A549 (cell line): ENCODE data around the gene RET. TPM values are rescaled to one million over a fixed set of nuclear protein-coding genes. Genes with fewer than 3 reads are reported as not detected.

ENCODE experiments used
- ATAC-seq, 2 experiments: fragments of 200-7000 bp in 1 of 2; fragments of >200 bp in 1 of 2; cut with Nextera tagmentation in 1 of 2; cut with Tn5 transposase in 1 of 2; 3 replicates each; pipeline versions ENCODE4 v1.8.0 to v1.9.1; 2018 to 2020; ENCODE audit warnings: mild to moderate bottlenecking in 1 of 2, moderate library complexity in 1 of 2
- CTCF ChIA-PET: fragments of 300-600 bp; sonication (Branson Sonifier 250); formaldehyde crosslinking; extraction: SDS; loops from one replicate; lab custom pipeline; 2021; ENCODE audit warnings: antibody characterized with exemption, inconsistent platforms; lab: Yijun Ruan, JAX
- POLR2A ChIA-PET: fragments of 350-600 bp; formaldehyde crosslinking; extraction: SDS; loops from one replicate; lab custom pipeline; 2021; ENCODE audit warnings: antibody characterized with exemption, inconsistent platforms; lab: Yijun Ruan, JAX
- DNase-seq, 2 experiments: peaks; one replicate each; pipeline versions ENCODE4 v3.0.0 to v3.0.0-alpha.2; 2011 to 2016; ENCODE audit warnings: low read depth in 1 of 2, low spot score in 1 of 2
- FAIRE-seq: peaks from 2 replicates; lab custom pipeline; 2011; peaks lifted over from hg19 to GRCh38; lab: Jason Lieb, UNC
- H3K27ac ChIP-seq, 2 experiments: fragments of >200 bp; sonication (Bioruptor Twin); formaldehyde crosslinking; 3 replicates each; pipeline ENCODE4 v1.5.1; 2016 to 2017
- H3K4me1 ChIP-seq: fragments of >200 bp; sonication (Bioruptor Twin); formaldehyde crosslinking; 3 replicates; pipeline ENCODE4 v1.6.1; 2016
- H3K4me2 ChIP-seq: fragments of >200 bp; sonication (Bioruptor Twin); formaldehyde crosslinking; 3 replicates; pipeline ENCODE4 v1.6.1; 2016
- H3K4me3 ChIP-seq: fragments of >200 bp; sonication (Bioruptor Twin); formaldehyde crosslinking; 3 replicates; pipeline ENCODE4 v1.5.1; 2016
- H3K9me3 ChIP-seq: fragments of >200 bp; sonication (Bioruptor Twin); formaldehyde crosslinking; 3 replicates; pipeline ENCODE4 v1.6.1; 2016
- BHLHE40 ChIP-seq: IDR thresholded peaks from 2 replicates; pipeline ENCODE4 v1.6.1; 2012; ENCODE audit warnings: low read depth, low read length, inconsistent platforms
- CEBPB ChIP-seq, 2 experiments: fragments of >200 bp in 1 of 2; sonication (Bioruptor Twin) in 1 of 2; formaldehyde crosslinking in 1 of 2; IDR thresholded peaks; 2 replicates each; pipeline ENCODE4 v1.6.1; 2012 to 2016
- EHF ChIP-seq: fragments of 250-450 bp; sonication (Bioruptor Pico); IDR thresholded peaks from 2 replicates; pipeline ENCODE4 v1.5.0; 2020; ENCODE audit warnings: mild to moderate bottlenecking
- EP300 ChIP-seq, 2 experiments: fragments of >200 bp; sonication (Bioruptor Twin); formaldehyde crosslinking; IDR thresholded peaks; 2 replicates in 1 of 2; 3 replicates in 1 of 2; pipeline ENCODE4 v1.6.1; 2016 to 2017
- FOSL2 ChIP-seq, 2 experiments: fragments of 450-650 bp in 1 of 2; fragments of >200 bp in 1 of 2; sonication (Bioruptor Twin) in 1 of 2; formaldehyde crosslinking; IDR thresholded peaks; 2 replicates each; pipeline versions ENCODE4 v1.5.0 to v1.6.1; 2016 to 2020; ENCODE audit warnings: mild to moderate bottlenecking in 1 of 2, moderate library complexity in 1 of 2
- HDAC2 ChIP-seq: fragments of 200-600 bp; sonication (generic); IDR thresholded peaks from 2 replicates; pipeline ENCODE4 v1.6.1; 2016
- HOXA7 ChIP-seq: fragments of 250-450 bp; sonication (Bioruptor Pico); IDR thresholded peaks from 2 replicates; pipeline ENCODE4 v1.5.0; 2020; ENCODE audit warnings: mild to moderate bottlenecking, moderate library complexity
- HOXB13 ChIP-seq: fragments of 250-450 bp; sonication (Bioruptor Pico); IDR thresholded peaks from 2 replicates; pipeline ENCODE4 v1.5.0; 2020; ENCODE audit warnings: low read depth, mild to moderate bottlenecking, moderate library complexity
- JUNB ChIP-seq: fragments of >200 bp; sonication (Bioruptor Twin); formaldehyde crosslinking; IDR thresholded peaks from 2 replicates; pipeline ENCODE4 v1.6.1; 2016
- KDM1A ChIP-seq: fragments of 200-600 bp; sonication (generic); IDR thresholded peaks from 2 replicates; pipeline ENCODE4 v1.6.1; 2016; ENCODE audit warnings: low read depth, mild to moderate bottlenecking
- KDM5A ChIP-seq: fragments of 200-600 bp; sonication (generic); IDR thresholded peaks from 2 replicates; pipeline ENCODE4 v1.6.1; 2016; ENCODE audit warnings: antibody characterized with exemption, mild to moderate bottlenecking
- NPAS2 ChIP-seq: fragments of 250-450 bp; sonication (Bioruptor Pico); IDR thresholded peaks from 2 replicates; pipeline ENCODE4 v1.8.0; 2022; ENCODE audit warnings: mild to moderate bottlenecking, moderate library complexity, borderline replicate concordance
- PHF8 ChIP-seq: fragments of 200-600 bp; sonication (generic); IDR thresholded peaks from 2 replicates; pipeline ENCODE4 v1.6.1; 2016; ENCODE audit warnings: low read depth, mild to moderate bottlenecking, antibody characterized with exemption, moderate library complexity, borderline replicate concordance
- POLR2AphosphoS2 ChIP-seq: conservative IDR thresholded peaks from 2 replicates; pipeline ENCODE4 v1.6.1; 2012; ENCODE audit warnings: low read length, improper control_type of control experiment, inconsistent platforms
- RARB ChIP-seq: fragments of 250-450 bp; sonication (Bioruptor Pico); IDR thresholded peaks from 2 replicates; pipeline ENCODE4 v1.8.0; 2021; ENCODE audit warnings: mild to moderate bottlenecking, moderate library complexity
- RNF2 ChIP-seq: fragments of 200-600 bp; sonication (generic); IDR thresholded peaks from 2 replicates; pipeline ENCODE4 v1.6.1; 2016; ENCODE audit warnings: low read depth, mild to moderate bottlenecking, antibody characterized with exemption, moderate library complexity, borderline replicate concordance
- ZC3H11A ChIP-seq: fragments of 450-650 bp; IDR thresholded peaks from 2 replicates; pipeline ENCODE4 v1.6.1; 2014; ENCODE audit warnings: antibody characterized with exemption, mild to moderate bottlenecking
- ZNF302 ChIP-seq: fragments of 250-450 bp; sonication (Bioruptor Pico); IDR thresholded peaks from 2 replicates; pipeline ENCODE4 v1.9.0; 2021; ENCODE audit warnings: inconsistent platforms, mild to moderate bottlenecking, moderate library complexity
- WGBS: methylation state at CpG from one replicate; pipeline ENCODE4 v1.1.6; 2017; ENCODE audit errors: missing lambda C conversion rate; 5-methylcytosine and 5-hydroxymethylcytosine counted together
- polyA plus RNA-seq, 4 experiments: library from polyadenylated mRNA; depleted of rRNA in 3 of 4; stranded (reverse); fragments of >200 nt; fragmentation: RNase III in 1 of 4; extraction: RNeasy Plus Mini Kit Qiagen cat#74134 plus additional on column Dnase treatment in 1 of 4; gene quantifications; 2 replicates in 3 of 4; 3 replicates in 1 of 4; pipeline ENCODE4 v1.2.3, GENCODE V29; 2011 to 2017
- TF ChIP-seq, protein P1 (sequence below): fragments of >200 bp; sonication (Bioruptor Twin); formaldehyde crosslinking; IDR thresholded peaks from 2 replicates; pipeline ENCODE4 v1.6.1; 2016
- TF ChIP-seq, protein P2 (sequence below): fragments of >200 bp; sonication (Bioruptor Twin); formaldehyde crosslinking; IDR thresholded peaks from 3 replicates; pipeline ENCODE4 v1.6.1; 2016
- TF ChIP-seq, protein P3 (sequence below): IDR thresholded peaks from 2 replicates; pipeline ENCODE4 v1.6.1; 2012
- TF ChIP-seq, protein P4 (sequence below): fragments of 150-350 bp; IDR thresholded peaks from 2 replicates; pipeline ENCODE4 v1.6.1; 2014; ENCODE audit warnings: low read depth, mild to moderate bottlenecking, low read length

The RET gene
- polyA plus RNA-seq, 2 of the 4 experiments (the other 2 are of a cell fraction): 0.08 to 0.41 TPM

DNA sequence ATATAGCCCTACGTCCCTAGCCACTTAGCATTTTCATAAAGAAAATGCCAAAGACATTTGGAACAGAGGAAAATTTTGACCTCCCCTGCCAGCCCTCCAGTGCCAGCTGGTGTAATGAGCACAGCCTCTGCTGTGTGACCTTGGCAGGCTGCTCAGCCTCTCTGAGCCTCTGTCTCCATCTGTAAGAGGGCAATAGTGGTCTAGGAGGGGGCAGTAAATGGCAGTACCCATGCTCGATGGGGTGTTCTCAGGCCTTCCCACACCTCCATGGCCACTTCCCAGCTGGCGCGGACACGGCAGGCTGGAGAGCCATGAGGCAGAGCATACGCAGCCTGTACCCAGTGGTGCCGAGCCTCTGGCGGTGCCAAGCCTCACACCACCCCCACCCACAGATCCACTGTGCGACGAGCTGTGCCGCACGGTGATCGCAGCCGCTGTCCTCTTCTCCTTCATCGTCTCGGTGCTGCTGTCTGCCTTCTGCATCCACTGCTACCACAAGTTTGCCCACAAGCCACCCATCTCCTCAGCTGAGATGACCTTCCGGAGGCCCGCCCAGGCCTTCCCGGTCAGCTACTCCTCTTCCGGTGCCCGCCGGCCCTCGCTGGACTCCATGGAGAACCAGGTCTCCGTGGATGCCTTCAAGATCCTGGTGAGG lies 37.3 kb downstream of the RET start:
- H3K4me3 ChIP-seq: no peak overlapping the region
- H3K4me2 ChIP-seq: no peak overlapping the region
- no peak for FAIRE-seq
- TF ChIP-seq ZNF302 (no peak), KDM1A (no peak), FOSL2 (IDR thresholded peaks at IDR 0.05) (no peak), FOSL2 (CRISPR knock-in tag; IDR thresholded peaks at IDR 0.05) (no peak), HOXA7 (CRISPR knock-in tag) (no peak), EP300 (IDR thresholded peaks at IDR 0.05) (no peak), PHF8 (no peak), POLR2AphosphoS2 (no peak)
- TF ChIP-seq, protein P1, sequence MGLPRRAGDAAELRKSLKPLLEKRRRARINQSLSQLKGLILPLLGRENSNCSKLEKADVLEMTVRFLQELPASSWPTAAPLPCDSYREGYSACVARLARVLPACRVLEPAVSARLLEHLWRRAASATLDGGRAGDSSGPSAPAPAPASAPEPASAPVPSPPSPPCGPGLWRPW: no peak
- TF ChIP-seq, protein P2, sequence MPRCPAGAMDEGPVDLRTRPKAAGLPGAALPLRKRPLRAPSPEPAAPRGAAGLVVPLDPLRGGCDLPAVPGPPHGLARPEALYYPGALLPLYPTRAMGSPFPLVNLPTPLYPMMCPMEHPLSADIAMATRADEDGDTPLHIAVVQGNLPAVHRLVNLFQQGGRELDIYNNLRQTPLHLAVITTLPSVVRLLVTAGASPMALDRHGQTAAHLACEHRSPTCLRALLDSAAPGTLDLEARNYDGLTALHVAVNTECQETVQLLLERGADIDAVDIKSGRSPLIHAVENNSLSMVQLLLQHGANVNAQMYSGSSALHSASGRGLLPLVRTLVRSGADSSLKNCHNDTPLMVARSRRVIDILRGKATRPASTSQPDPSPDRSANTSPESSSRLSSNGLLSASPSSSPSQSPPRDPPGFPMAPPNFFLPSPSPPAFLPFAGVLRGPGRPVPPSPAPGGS: no peak
- no peaks in the 10 kb centered on the region for H3K9me3 ChIP-seq
- 73% methylated on average over 16 of the region's 24 CpGs for WGBS
- POLR2A ChIA-PET: no interaction called here
- CTCF ChIA-PET: no interaction called here
- H3K27ac ChIP-seq: no peak overlapping the region
- no peak for ATAC-seq
- no peaks in the 10 kb centered on the region for H3K4me1 ChIP-seq
- DNase-seq: no peak

DNA sequence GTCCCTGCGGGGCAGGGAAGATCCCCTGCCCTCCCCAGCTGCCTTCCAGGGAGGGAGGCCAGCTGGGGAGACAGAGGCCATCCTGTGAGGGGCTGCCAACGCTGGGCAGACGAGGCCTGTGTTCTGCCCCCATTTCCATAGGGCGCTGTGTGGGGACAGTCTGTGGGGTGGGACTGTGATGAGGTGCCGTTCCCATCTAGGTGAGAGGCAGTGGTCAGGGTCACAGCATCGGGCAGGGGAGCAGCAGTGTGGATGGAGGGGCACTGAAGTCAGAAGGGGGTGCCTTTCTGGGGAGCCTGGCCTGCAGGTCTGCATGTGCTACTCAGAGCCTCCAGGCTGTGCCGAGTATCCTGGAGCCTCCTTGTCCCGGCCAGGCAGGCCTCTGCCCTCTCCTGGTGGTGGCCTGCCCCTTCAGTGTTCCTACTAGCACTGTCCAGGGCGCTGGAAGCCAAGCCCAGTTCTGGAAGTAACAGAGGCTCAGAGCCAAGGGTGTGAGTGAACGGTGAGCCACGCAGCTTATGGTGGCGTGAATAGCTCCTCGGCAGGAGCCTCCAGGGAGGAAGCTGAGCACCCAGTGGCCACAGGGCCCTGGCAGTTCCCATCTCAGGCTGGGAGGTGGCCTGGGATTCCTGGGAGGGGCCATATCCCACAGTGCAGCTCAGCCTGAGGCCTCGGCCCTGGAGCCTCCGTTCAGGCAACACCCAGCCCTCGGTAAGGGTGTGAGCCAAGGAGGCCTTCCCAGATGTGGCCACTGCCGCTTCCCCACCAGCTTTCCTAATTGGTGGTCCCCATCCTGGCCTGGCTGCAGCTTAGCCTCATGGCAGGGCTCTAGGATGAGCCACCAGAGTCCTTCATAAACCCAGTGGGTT lies 38.1 kb downstream of the RET start:
- ATAC-seq: peak; percentile 39 to 71; a peak in 4 of 6 replicates
- Histone ChIP-seq H3K4me2 (no peak overlapping the region), H3K27ac (no peak overlapping the region), H3K4me3 (no peak overlapping the region), H3K9me3 (no peaks in the 10 kb centered on the region), H3K4me1 (no peaks in the 10 kb centered on the region)
- ChIA-PET POLR2A (no interaction called here), CTCF (interaction anchor here (1.3 kb wide), 1 partner anchor 37 kb away, joined by 3 read pairs; no protein-coding TSS in a partner anchor)
- no peak for FAIRE-seq
- 54% methylated on average over 14 of the region's 17 CpGs for WGBS
- no peak for TF ChIP-seq KDM5A
- no peak for TF ChIP-seq JUNB
- no peak for TF ChIP-seq RNF2
- TF ChIP-seq, protein P3, sequence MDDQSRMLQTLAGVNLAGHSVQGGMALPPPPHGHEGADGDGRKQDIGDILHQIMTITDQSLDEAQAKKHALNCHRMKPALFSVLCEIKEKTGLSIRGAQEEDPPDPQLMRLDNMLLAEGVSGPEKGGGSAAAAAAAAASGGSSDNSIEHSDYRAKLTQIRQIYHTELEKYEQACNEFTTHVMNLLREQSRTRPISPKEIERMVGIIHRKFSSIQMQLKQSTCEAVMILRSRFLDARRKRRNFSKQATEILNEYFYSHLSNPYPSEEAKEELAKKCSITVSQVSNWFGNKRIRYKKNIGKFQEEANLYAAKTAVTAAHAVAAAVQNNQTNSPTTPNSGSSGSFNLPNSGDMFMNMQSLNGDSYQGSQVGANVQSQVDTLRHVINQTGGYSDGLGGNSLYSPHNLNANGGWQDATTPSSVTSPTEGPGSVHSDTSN: no peak
- no peak for TF ChIP-seq BHLHE40
- no peak for TF ChIP-seq CEBPB (IDR thresholded peaks at IDR 0.05)
- TF ChIP-seq HOXB13 (CRISPR knock-in tag): no peak
- TF ChIP-seq FOSL2 (IDR thresholded peaks at IDR 0.05): no peak
- no peak for TF ChIP-seq FOSL2 (CRISPR knock-in tag; IDR thresholded peaks at IDR 0.05)
- TF ChIP-seq NPAS2: no peak
- TF ChIP-seq HDAC2: no peak
- TF ChIP-seq, protein P4, sequence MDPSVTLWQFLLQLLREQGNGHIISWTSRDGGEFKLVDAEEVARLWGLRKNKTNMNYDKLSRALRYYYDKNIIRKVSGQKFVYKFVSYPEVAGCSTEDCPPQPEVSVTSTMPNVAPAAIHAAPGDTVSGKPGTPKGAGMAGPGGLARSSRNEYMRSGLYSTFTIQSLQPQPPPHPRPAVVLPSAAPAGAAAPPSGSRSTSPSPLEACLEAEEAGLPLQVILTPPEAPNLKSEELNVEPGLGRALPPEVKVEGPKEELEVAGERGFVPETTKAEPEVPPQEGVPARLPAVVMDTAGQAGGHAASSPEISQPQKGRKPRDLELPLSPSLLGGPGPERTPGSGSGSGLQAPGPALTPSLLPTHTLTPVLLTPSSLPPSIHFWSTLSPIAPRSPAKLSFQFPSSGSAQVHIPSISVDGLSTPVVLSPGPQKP: no peak
- no peak for TF ChIP-seq KDM1A
- no peak for TF ChIP-seq EHF (CRISPR knock-in tag)
- no peak for TF ChIP-seq RARB
- TF ChIP-seq ZC3H11A: no peak
- DNase-seq: no peak
